DOHH2 (cell line): ENCODE results near the gene RAP2B.
A peak's percentile ranks its signal among the peaks of the same experiment; 100 is the strongest.

Source experiments
- H3F3A ChIP-seq: fragments of 200-600 bp; sonication (generic), shearing (Covaris generic); 2 replicates; pipeline ENCODE4 v1.6.0; 2016; ENCODE audit warnings: antibody characterized with exemption, mild to moderate bottlenecking; ENCODE audit not compliant: control insufficient read depth, insufficient read depth
- H3K27ac ChIP-seq: fragments of 200-600 bp; sonication (generic); 2 replicates; pipeline ENCODE4 v1.5.1; 2014; ENCODE audit warnings: low read depth, mild to moderate bottlenecking, low read length, moderate library complexity
- H3K27me3 ChIP-seq: fragments of 200-600 bp; sonication (generic); 2 replicates; pipeline ENCODE4 v1.6.1; 2014; ENCODE audit warnings: mild to moderate bottlenecking, low read length, mixed read lengths; ENCODE audit not compliant: control insufficient read depth
- H3K36me3 ChIP-seq: fragments of 200-600 bp; sonication (generic); 2 replicates; pipeline ENCODE4 v1.6.1; 2014; ENCODE audit warnings: mild to moderate bottlenecking, low read length, moderate library complexity, mixed read lengths; ENCODE audit not compliant: control insufficient read depth
- H3K4me1 ChIP-seq: fragments of 200-600 bp; sonication (generic); 2 replicates; pipeline ENCODE4 v1.6.1; 2014; ENCODE audit warnings: mild to moderate bottlenecking, low read length, mixed read lengths; ENCODE audit not compliant: control insufficient read depth
- H3K4me2 ChIP-seq: fragments of 200-600 bp; sonication (generic); 2 replicates; pipeline ENCODE4 v1.6.0; 2014; ENCODE audit warnings: mild to moderate bottlenecking, low read length, moderate library complexity
- H3K4me3 ChIP-seq: fragments of 200-600 bp; sonication (generic); 2 replicates; pipeline ENCODE4 v1.5.1; 2014; ENCODE audit warnings: mild to moderate bottlenecking, low read length, mixed read lengths
- H3K79me2 ChIP-seq: fragments of 200-600 bp; sonication (generic); 2 replicates; pipeline ENCODE4 v1.6.1; 2014; ENCODE audit warnings: mild to moderate bottlenecking, low read length, mixed read lengths; ENCODE audit not compliant: control insufficient read depth
- H3K9me2 ChIP-seq: fragments of 200-600 bp; sonication (generic); replicated peaks from 2 replicates; pipeline ENCODE4 v1.6.1; 2014; ENCODE audit warnings: mild to moderate bottlenecking, low read length, mixed read lengths; ENCODE audit not compliant: control insufficient read depth
- H3K9me3 ChIP-seq: fragments of 200-600 bp; sonication (generic); 2 replicates; pipeline ENCODE4 v1.6.1; 2014; ENCODE audit warnings: antibody characterized with exemption, low read length, mixed read lengths; ENCODE audit not compliant: control insufficient read depth, insufficient read depth
- H4K20me1 ChIP-seq: fragments of 200-600 bp; sonication (generic); 2 replicates; pipeline ENCODE4 v1.6.0; 2014; ENCODE audit warnings: low read depth, mild to moderate bottlenecking, antibody characterized with exemption, low read length, moderate library complexity; ENCODE audit not compliant: control insufficient read depth, insufficient read depth
- CTCF ChIP-seq: fragments of 200-600 bp; sonication (generic); IDR thresholded peaks from one replicate; pipeline ENCODE4 v1.5.1; 2014; ENCODE audit warnings: antibody characterized with exemption, mild to moderate bottlenecking, low read depth, low read length; ENCODE audit not compliant: poor library complexity, severe bottlenecking
- EZH2phosphoT487 ChIP-seq: fragments of 200-600 bp; sonication (generic); IDR thresholded peaks from 2 replicates; pipeline ENCODE4 v1.6.1; 2017; ENCODE audit warnings: borderline replicate concordance, mild to moderate bottlenecking, antibody characterized with exemption, low read length, moderate library complexity, mixed read lengths

The RAP2B gene

DNA sequence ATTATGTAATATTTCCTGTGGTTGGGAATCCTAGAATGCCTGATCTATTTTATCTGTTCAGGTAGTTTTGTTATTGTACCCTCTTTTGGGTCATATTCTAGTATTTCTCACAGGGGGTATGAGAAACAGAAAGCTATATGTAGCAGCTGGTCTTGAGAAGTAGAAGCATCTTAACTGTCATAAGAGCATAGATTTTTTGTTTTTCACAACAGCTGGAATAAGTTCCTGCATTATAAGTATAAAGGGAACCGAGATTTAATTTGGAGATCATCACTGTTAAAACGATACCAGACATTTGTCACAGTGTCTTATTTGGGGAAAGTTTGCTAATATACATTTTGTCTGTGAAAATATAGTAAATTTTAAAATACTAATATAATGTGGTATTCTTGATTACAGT, 4.8 kb downstream of the RAP2B start:
- 0 out of 2 replicates have a peak, but pooled peaks cover 5% of the 10 kb centered on the region for H3F3A ChIP-seq
- H4K20me1 ChIP-seq: peaks cover 31% of the 10 kb centered on the region
- H3K27me3 ChIP-seq: no peaks in the 10 kb centered on the region
- no peak overlapping the region for H3K27ac ChIP-seq
- no peak overlapping the region for H3K4me3 ChIP-seq
- TF ChIP-seq CTCF: no peak
- TF ChIP-seq EZH2phosphoT487: no peak
- peaks cover 64% of the 10 kb centered on the region for H3K79me2 ChIP-seq
- peaks cover 32% of the 10 kb centered on the region for H3K4me1 ChIP-seq
- H3K9me3 ChIP-seq: no peaks in the 10 kb centered on the region
- H3K36me3 ChIP-seq: peaks cover 44% of the 10 kb centered on the region
- no peaks in the 10 kb centered on the region for H3K9me2 ChIP-seq
- peak overlapping the region; percentile 35 for H3K4me2 ChIP-seq

GRCh38 chr3:153169793-153170383, 7.9 kb downstream of the RAP2B start:
- H3K27me3 ChIP-seq: no peaks in the 10 kb centered on the region
- no peak overlapping the region for H3K4me3 ChIP-seq
- peaks cover 30% of the 10 kb centered on the region for H3K36me3 ChIP-seq
- H3K4me2 ChIP-seq: no peak overlapping the region
- H4K20me1 ChIP-seq: peaks cover 20% of the 10 kb centered on the region
- H3K27ac ChIP-seq: no peak overlapping the region
- H3F3A ChIP-seq: peaks cover 12% of the 10 kb centered on the region
- no peaks in the 10 kb centered on the region for H3K9me2 ChIP-seq
- H3K79me2 ChIP-seq: peaks cover 36% of the 10 kb centered on the region
- peaks cover 19% of the 10 kb centered on the region for H3K4me1 ChIP-seq
- H3K9me3 ChIP-seq: no peaks in the 10 kb centered on the region
- TF ChIP-seq EZH2phosphoT487 (no peak), CTCF (no peak)

- H3K79me2 ChIP-seq: peaks cover 22% of the 10 kb centered on the region
- no peak overlapping the region for H3K4me3 ChIP-seq
- no peak overlapping the region for H3K4me2 ChIP-seq
- H3K36me3 ChIP-seq: peaks cover 18% of the 10 kb centered on the region
- no peak overlapping the region for H3K27ac ChIP-seq
- no peaks in the 10 kb centered on the region for H3K9me2 ChIP-seq
- H3K27me3 ChIP-seq: no peaks in the 10 kb centered on the region
- peaks cover 9% of the 10 kb centered on the region for H4K20me1 ChIP-seq
- no peaks in the 10 kb centered on the region for H3K9me3 ChIP-seq
- no peak for TF ChIP-seq EZH2phosphoT487
- TF ChIP-seq CTCF: no peak
- H3K4me1 ChIP-seq: peaks cover 6% of the 10 kb centered on the region
- H3F3A ChIP-seq: peaks cover 9% of the 10 kb centered on the region
These were observed 9.2 kb downstream of the RAP2B start for GRCh38 chr3:153171256-153171655.
